ENCODE data around the gene ART1.
A peak's percentile ranks its signal among the peaks of the same experiment; 100 is the strongest.
"Not testable (repeated sequence)": the region's sequence is repeated elsewhere in the genome, so short reads cannot be mapped to it uniquely, and the experiment has no call there.

ART1 gene

DNA sequence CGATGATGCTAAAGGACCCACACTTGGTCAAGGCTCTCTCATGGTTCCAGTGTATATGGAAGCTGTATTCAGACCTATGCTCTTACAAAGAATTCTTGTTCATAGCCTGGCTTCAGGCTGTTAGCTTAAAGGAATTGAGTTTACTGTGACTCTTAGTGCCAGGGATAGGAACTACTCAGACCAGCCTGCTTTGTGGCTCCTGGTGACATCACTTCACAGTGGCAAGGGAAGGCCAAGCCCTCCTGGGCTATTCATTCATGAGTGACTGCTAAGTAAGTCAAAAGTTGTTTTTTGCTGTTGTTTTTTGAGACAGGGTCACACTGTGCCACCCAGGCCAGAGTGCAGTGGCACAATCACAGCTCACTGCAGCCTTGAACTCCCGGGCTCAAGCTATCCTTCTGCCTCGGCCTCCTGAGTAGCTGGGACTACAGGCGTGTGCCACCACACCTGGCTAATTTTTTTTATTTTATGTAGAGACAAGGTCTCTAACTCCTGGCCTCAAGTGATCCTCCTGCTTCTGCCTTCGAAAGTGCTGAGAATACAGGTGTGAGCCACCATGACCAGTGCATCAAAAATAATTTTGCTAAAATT is 12.8 kb upstream of the ART1 start:
- DNase-seq = no peak

DNA sequence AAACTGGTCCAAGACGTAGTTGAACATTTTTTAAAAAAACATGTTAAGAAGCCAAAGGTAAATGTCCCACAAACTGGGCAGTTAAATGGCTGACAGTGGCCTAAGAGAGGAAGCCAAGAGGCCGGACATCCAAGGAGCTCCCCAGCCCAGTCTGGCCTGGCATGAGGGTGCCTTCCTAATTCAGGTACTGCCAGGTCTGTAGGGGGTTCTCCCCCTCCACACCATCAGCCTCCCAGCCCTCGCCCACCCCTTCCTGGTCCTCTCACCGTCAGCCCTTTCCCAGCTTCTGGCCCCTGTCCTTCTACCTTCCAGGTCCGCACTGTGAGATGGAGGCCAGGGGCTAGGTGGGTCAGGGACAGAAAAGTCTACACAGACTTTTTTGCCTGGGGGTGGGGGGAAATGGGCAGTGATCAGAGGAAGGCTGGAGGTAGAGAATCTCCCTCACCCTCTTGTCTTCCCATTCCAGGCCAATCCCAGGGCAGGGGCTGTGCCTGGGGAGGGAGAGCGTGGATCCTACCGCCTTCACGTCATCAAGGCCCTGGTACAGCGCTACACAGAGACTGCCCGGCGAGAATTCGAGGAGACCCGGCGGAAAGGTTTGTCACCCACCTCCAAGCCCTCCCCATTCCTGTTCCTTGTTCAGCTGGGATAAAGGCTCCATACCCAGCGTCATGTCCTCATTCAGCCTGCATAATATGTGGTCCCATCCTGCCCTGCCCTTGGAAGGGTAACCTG is 9.1 kb upstream of the ART1 start:
- DNase-seq = no peak

DNA sequence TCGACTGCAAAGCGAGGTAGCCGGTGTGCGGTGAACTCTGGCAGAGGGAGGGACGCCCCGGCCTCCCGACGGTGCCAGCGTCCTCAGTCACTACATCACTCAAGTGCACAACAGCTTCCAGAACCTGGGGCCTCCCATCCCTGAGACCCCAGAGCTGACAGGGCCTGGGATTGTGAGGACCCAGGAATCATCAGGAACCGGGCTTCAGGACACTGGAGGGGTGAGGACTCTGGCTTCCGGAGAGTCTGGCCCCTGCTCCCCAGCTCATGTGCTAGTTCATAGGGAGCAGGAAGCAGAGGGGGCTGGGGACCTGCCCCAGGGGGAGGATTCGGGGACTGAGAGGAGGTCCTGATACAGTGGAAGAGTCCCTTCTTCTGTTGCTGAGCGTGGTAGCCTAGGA is 7.7 kb upstream of the ART1 start:
- no peak for DNase-seq

DNA sequence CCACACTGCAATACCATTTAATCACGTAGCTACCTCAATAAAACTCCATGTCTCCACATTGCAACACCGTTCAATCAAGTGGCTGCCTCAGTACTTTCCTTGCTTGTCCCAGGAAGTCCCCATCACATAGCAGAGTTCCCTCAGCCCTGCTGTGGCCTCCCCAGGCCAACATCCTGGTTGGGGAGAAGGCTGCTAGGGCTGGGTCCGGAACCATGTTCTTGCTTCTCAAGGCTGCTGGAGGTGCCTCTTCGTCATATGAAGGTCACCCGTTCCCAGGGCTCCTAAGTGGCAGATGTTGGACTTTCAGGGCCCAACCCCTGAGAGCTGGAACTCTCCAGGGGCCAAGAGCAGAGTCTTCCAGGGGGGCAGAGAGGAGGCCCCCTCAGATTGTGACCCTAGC is 6.4 kb upstream of the ART1 start:
- DNase-seq = no peak

DNA sequence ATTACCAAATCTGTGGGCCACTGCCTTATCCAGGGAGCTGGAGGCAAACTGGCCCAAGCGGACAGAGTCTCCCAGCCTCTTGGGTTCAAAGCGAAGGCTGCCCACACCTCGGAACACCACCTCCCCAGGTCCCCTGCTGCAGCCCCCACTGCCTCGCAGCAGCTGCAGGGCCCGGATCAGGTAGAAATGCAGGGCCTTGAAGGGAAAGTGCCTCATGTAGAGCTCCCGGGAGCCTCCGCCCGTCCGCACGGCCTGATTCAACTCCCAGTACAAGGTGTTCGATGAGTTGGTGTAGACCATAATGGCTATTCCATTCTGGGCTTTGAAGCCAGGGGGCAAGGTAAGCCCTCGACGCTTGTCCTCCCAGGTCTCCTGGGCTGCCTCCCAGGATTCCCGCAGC is 5.1 kb upstream of the ART1 start:
- no peak for DNase-seq

DNA sequence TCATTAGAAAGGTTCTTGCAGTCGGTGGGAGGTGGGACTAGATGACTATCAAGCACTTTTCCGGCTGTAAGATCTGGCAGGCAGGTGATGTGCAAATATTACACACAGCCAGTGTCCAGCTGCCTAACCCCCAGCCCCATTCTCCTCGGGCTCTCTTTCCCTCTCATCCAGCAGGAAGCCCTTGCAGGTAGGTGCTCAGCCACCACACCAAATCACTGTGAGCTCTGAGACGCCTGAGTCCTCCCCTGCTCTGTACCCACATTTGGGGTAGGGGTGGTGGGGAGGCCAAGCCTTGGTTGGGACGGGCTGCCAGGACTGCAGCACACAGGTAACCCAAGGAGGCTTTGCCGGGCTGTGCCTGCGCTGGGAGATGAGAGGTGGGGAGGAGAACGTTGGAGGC is 3.7 kb upstream of the ART1 start:
- no peak for DNase-seq

DNA sequence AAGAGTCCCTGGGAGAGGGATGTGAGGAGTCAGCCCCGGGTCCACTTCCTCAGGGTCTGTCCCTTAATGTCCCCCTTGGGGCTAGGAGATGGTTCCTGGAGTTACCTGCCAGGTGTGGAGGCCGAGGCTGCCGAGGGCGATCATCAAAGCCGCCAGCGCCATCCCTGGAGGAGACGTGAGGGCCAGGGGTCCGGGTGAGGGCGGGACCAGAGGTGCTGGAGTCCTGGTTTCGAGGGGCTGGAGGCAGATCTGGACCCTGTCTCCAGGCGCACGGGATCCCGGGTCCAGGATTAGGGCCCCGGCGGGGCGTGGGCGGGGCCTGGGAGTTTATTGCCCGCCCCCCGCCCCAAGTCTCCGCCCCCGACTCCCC is 3.2 kb upstream of the ART1 start, which contains the start of gene ART5:
Gene ART5, minus strand, starts transcription at position 292 of the 370 bp plus-strand sequence. Its CDS starts 130 bp downstream, at position 162.
- no peak for DNase-seq

DNA sequence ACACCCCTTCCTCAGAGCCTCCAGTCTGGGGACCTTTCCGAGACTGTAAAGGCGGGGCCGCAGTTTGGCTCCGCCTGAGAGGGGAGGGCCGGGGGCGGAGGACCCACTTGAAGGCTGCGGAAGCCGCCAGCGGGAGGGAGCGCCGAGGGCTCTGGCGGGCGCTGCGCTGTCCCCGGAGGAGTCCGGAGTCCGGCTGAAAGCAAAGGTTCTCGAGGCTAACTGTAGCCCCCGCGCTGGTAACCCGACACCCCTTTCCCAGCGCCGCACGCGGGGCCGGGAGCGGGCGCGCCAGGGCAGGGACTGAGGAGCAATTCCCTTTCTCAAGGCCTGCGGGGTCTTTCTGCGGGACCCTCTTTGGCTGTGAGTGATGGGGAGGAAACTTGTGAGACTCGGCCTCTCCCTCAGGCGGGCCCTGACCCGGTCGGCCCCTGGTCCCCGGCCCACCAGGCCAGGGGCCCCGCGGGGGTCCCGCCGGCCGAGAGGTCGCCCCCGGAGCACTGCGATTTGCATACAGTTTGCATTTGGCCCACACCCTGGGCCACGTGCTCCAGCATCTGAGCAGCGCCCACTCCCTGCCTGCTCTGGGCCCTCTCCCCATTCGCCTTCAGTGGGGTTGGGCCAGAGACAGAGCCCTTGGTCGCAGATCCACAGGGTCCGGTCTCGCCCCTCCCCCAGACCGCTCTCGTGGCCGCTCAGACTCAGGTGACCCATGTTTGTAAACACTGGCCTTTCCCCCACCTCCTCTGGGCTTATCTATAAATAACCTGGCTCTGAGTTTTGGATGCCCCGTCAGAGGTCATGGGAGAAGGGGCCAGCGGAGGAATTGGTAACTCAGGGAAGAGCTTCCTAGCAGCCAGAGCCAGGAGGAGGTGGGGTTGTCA is 2.6 kb upstream of the ART1 start:
- DNase-seq = peak; percentile 75 to 76

DNA sequence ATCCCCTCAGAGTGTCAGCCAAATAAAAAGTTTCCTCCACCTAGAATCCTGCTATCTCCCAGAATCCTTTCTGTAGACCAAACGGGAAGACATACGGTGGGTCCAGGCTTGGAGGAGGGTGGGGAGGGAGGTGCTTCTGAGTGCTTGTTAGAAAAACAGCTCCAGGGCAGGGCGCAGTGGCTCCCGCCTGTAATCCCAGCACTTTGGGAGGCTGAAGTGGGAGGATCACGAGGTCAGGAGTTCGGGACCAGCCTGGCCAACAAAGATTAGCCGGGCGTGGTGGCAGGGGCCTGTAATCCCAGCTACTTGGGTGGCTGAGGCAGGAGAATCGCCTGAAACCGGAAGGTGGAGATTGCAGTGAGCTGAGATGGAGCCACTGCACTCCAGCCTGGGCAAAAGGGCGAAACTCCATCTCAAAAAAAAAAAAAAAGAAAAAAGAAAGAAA is 1.8 kb upstream of the ART1 start:
- DNase-seq = not testable (repeated sequence)

DNA sequence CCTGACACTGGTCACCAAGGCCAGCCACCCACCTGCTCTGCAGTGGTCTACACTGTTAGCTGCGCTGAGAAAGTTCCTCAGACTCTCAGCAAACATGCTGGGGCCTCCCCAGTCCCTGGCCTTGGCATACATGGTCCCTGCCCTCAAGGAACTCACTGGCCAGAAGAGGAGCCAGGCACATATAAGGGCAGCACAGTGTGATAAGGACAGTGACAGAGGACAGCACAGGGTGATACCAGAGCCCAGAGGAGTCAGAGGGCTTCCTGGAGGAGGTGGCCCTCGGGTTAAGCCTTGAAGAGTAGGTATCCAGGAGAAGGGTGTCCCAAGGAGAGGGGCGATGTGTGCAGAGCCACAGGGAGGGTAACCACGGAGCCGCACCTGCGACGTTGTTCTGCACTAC is 624 bp downstream of the ART1 start:
- DNase-seq = no peak

DNA sequence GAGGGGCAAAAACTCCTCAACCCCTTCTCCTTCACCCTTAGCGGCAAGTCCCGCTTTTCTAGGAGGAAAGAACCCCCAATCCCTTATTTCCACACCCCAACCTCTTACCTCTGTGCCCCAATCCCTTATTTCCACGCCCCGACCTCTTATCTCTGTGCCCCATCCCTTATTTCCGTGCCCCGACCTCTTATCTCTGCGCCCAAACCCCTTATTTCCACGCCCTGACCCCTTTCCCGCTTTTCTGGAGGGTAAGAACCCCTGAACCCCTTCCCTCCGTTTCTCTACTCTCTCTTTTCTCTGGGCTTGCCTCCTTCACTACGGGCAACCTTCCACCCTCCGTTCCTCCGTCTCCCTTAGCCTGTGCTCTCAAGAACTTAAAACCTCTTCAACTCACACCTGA is 3.9 kb downstream of the ART1 start:
- DNase-seq = not testable (repeated sequence)

DNA sequence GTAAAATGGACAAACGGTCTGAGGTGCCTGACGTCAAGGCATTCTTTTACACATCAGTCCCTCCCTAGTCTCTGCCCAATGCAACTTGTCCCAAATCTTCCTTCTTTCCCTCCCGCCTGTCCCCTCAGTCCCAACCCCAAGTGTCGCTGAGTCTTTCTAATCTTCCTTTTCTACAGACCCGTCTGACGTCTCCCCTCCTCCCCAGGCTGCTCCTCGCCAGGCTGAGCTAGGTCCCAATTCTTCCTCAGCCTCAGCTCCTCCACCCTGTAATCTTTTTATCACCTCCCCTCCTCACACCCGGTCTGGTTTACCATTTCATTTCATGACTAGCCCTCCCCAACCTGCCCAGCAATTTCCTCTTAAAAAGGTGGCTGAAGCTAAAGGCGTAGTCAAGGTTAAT is 4.4 kb downstream of the ART1 start:
- not testable (repeated sequence) for DNase-seq

DNA sequence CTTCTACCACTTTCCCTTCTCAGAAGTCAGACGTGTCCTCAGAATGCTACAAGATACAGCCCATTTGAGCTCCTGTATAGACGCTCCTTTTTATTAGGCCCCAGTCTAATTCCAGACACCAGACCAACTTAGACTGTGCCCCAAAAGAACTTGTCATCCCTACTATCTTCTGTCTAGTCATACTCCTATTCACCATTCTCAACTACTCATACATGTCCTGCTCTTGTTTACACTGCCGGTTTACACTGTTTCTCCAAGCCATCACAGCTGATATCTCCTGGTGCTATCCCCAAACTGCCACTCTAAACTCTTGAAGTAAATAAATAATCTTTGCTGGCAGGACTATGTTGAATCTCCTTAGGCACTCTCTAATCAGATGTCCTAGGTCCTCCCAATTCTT is 7.6 kb downstream of the ART1 start:
- DNase-seq = not testable (repeated sequence)

DNA sequence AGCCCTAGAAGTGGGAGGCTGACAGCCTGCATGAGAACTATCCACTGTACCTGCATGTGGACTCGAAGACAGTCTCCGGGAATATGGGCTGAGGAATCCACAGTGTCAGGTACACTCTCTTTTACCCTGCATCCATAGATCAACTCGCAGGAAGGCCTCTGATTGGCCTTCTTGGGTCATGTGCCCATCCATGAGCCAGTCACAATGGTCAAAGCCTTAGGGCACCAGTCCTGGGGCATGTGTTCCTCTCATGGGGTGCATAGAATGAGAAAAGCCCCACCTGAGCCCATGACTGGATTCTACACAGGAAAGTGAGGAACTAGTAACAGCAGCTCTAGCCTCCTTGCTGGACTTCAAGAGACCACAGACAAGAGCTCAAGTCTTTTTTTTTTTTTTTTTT is 10.6 kb downstream of the ART1 start:
- DNase-seq = no peak

DNA sequence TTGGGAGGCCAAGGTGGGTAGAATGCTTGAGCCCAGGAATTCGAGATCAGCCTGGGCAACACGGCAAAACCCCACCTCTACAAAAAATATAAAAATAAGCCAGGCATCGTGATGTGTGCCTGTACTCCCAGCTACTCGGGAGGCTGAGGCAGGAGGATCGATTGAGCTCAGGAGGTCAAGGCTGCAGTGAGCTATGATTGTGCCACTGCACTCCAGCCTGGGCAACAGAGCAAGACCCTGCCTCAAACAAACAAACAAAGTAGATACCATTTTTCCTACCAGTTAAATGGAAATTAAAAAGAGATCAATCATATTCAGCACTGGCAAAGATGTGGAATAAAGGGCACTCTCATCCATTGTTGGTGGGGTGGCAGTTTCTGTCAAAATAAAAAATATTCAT is 12.4 kb downstream of the ART1 start:
- not testable (repeated sequence) for DNase-seq

DNA sequence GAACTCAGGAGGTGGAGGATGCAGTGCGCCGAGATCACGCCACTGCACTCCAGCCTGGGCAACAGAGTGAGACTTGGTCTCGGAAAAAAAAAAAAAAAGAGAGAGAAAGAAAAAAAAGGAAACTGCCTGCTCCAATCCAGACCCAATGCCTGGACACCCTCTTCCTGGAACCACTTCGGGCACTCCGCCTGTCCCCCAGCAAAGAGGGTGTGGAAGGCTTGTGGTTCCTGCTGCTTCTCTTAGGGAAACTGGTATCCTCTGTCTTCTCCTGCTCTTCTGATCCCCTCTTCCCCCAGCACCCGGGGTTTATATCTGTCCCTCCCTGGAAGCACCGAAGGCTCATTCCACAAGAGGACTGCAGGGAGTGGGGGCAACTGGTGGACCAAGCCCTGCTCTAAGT is 13.3 kb downstream of the ART1 start:
- DNase-seq = no peak

DNA sequence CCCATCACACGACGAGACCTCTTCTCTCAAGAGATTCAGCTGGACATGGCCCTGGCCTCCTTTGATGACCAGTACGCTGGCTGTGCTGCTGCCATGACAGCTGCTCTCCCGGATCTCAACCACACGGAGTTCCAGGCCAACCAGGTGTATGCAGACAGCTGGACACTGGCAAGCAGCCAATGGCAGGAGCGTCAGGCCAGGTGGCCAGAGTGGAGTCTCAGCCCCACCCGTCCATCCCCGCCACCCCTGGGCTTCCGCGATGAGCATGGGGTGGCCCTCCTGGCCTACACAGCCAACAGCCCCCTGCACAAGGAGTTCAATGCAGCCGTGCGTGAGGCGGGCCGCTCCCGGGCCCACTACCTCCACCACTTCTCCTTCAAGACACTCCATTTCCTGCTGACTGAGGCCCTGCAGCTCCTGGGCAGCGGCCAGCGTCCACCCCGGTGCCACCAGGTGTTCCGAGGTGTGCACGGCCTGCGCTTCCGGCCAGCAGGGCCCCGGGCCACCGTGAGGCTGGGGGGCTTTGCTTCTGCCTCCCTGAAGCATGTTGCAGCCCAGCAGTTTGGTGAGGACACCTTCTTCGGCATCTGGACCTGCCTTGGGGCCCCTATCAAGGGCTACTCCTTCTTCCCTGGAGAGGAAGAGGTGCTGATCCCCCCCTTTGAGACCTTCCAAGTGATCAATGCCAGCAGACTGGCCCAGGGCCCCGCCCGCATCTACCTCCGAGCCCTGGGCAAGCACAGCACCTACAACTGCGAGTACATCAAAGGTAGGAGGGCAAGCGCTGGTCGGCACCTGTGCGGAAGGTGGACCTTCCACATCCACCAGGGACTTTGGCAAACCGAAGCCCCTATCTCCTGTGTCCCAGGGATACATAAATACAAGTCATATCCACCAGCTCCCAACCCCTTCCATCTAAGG is 14.9 kb downstream of the ART1 start:
- no peak for DNase-seq

DNA sequence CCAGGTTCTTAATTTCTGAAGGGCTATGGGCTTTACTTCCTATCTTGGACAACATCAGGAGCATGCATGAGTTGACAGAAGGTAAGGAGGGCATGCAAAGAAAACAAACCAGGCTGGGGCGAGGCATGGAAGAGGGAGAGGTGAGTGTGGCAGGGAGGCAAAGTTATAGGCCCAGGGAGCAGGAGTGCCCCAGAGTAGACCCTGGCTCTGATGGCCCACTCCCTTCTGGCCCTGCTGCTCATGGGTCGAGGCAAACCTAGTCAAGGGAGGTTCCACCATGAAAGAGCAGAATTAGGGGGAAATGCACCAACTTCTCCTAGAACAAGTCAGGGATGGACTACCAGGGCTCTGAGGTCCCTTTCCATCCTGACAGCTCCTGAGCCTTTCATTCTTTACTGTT is 16.0 kb downstream of the ART1 start:
- no peak for DNase-seq

DNA sequence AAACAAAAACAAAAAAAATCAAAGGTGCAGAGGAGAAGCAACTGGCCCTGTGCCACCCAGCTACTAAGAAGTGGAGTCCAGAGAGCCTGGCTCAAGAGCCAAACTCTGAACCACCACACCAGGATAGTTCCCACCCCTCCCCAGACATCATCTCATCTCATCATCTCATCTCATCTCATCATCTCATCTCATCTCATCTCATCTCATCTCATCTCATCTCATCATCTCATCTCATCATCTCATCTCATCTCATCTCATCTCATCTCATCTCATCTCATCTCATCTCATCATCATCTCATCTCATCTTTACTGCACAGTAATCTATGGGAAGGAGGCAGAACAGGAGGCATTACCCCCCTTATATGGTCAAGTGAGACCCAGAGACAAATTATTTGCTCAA is 17.9 kb downstream of the ART1 start:
- DNase-seq = no peak

DNA sequence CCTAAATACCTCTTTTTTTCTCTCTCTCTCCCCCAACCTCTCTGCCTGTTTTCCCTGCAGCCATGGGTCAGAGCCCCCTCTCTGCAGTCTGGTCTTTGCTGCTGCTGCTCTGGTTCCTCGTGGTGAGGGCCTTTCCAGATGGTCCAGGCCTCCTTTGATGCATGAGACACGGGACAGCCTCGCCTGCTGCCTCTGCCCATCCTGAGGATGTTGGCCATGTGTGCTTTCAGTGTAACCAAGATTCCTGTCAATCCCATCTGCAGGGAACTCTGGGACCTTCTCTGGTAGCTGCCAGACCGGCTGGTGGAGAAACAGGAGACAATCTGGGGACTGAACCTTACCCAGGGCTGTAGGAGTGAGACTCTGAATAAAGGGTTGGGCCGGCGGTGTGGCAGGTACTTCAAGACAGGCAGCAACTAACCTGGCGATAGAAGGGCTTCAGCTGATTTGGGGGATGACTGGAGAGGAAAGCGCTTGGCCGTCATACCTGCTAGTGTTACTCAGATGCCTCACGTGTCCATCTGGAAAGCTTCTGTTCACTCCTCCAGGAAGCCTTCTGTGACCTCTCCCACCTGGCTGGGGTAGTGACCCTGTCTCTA is 19.2 kb downstream of the ART1 start:
- no peak for DNase-seq

DNA sequence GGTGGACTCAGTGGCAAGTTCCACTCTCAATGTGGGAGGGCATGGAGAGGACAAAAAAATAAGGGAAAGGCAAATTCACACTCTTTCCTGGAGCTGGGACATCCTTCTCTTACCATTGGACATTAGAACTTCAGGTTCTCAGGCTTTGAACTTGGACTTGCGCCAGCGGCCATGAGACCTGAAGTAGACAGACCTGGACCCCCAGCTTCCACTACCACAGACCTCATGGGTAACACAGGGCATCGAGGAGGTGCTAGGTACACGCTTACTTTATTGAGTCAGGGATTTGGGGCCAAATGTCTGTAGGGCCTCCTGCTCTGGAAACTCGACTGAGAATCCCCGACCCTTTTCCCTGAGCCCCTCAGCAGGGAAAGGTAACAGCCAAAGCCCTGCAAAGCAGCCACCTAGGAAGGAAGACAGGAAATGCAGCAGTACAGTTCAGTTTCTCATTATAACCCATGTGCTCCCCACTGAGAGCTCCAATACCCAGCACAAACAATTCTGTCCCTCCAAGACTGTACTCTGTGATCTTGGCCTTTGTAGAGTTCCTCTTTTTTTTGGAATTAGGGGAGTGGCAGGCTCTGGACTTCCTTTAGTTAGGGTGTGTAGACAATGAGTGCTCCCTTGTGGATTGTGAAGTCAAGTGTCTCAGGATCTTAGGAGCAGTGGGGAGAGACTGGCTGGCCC is 20.6 kb downstream of the ART1 start:
- DNase-seq = no peak
